ENCODE measurements around the gene MAX. TPM values are rescaled to one million over a fixed set of nuclear protein-coding genes. Genes with fewer than 3 reads are reported as not detected.
A peak's percentile ranks its signal among the peaks of the same experiment; 100 is the strongest.
"Not testable (repeated sequence)": the region's sequence is repeated elsewhere in the genome, so short reads cannot be mapped to it uniquely, and the experiment has no call there.

The MAX gene
- total and polyA plus RNA-seq, 2 donors from 2014 or later, result 48.9 to 89.4 TPM

GRCh38 chr14:65096323-65097089 lies 5.8 kb downstream of the MAX start:
- TF ChIP-seq CTCF (IDR thresholded peaks at IDR 0.05; ENCODE audit: borderline replicate concordance, extremely low read depth, insufficient read depth), result no peak
- peaks cover 3 to 22% (median 16%) of the 10 kb centered on the region in 3 donors for H3K36me3 ChIP-seq (ENCODE audit: control insufficient read depth in 2 of 3, insufficient read depth in 3 of 3, low read length in 3 of 3)
- FAIRE-seq, result no peak
- no peak overlapping the region for H3K4me3 ChIP-seq (ENCODE audit: low read length in 3 of 3)
- no peaks in the 10 kb centered on the region for H3K27me3 ChIP-seq (ENCODE audit: control insufficient read depth, insufficient read depth, low read length)
- peaks cover 0 to 13% (median 12%) of the 10 kb centered on the region in 3 donors for H3K4me1 ChIP-seq (ENCODE audit: control insufficient read depth in 2 of 3, insufficient read depth in 2 of 3, low read depth in 1 of 3, low read length in 3 of 3)
- no peaks in the 10 kb centered on the region for H3K9me3 ChIP-seq (ENCODE audit: control insufficient read depth in 2 of 3, insufficient read depth in 1 of 3, low read length in 3 of 3)
- intact Hi-C loops (cut with DNase I), result no loop called here
- H3K27ac ChIP-seq (ENCODE audit: low read depth in 2 of 2, low read length in 2 of 2), result no peak overlapping the region
- no peak for DNase-seq
- H3K9ac ChIP-seq (ENCODE audit: low read length in 3 of 3), result no peak overlapping the region

- TF ChIP-seq CTCF (IDR thresholded peaks at IDR 0.05; ENCODE audit: borderline replicate concordance, extremely low read depth, insufficient read depth), result no peak
- H3K27me3 ChIP-seq (ENCODE audit: control insufficient read depth, insufficient read depth, low read length), result no peaks in the 10 kb centered on the region
- H3K4me1 ChIP-seq (ENCODE audit: control insufficient read depth in 2 of 3, insufficient read depth in 2 of 3, low read depth in 1 of 3, low read length in 3 of 3), result peaks cover 0 to 12% (median 8%) of the 10 kb centered on the region in 3 donors
- no peak overlapping the region for H3K27ac ChIP-seq (ENCODE audit: low read depth in 2 of 2, low read length in 2 of 2)
- intact Hi-C loops (cut with DNase I), result no loop called here
- H3K9ac ChIP-seq (ENCODE audit: low read length in 3 of 3), result no peak overlapping the region
- DNase-seq (peak in 3 of 5 donors; percentile 15 to 81 (median 48)), FAIRE-seq (no peak)
- H3K36me3 ChIP-seq (ENCODE audit: control insufficient read depth in 2 of 3, insufficient read depth in 3 of 3, low read length in 3 of 3), result peaks cover 3 to 30% (median 19%) of the 10 kb centered on the region in 3 donors
- H3K9me3 ChIP-seq (ENCODE audit: control insufficient read depth in 2 of 3, insufficient read depth in 1 of 3, low read length in 3 of 3), result no peaks in the 10 kb centered on the region
- peak overlapping the region in 1 of 3 donors; percentile 14 for H3K4me3 ChIP-seq (ENCODE audit: low read length in 3 of 3)
These were observed 6.6 kb downstream of the MAX start for GRCh38 chr14:65095633-65096205.

- no peak overlapping the region for H3K9ac ChIP-seq (ENCODE audit: low read length in 3 of 3)
- peaks cover 0 to 8% (median 8%) of the 10 kb centered on the region in 3 donors for H3K4me1 ChIP-seq (ENCODE audit: control insufficient read depth in 2 of 3, insufficient read depth in 2 of 3, low read depth in 1 of 3, low read length in 3 of 3)
- TF ChIP-seq CTCF (IDR thresholded peaks at IDR 0.05; ENCODE audit: borderline replicate concordance, extremely low read depth, insufficient read depth), result no peak
- H3K27me3 ChIP-seq (ENCODE audit: control insufficient read depth, insufficient read depth, low read length), result no peaks in the 10 kb centered on the region
- no peak overlapping the region for H3K27ac ChIP-seq (ENCODE audit: low read depth in 2 of 2, low read length in 2 of 2)
- H3K9me3 ChIP-seq (ENCODE audit: control insufficient read depth in 2 of 3, insufficient read depth in 1 of 3, low read length in 3 of 3), result no peaks in the 10 kb centered on the region
- intact Hi-C loops (cut with DNase I), result no loop called here
- H3K36me3 ChIP-seq (ENCODE audit: control insufficient read depth in 2 of 3, insufficient read depth in 3 of 3, low read length in 3 of 3), result peaks cover 11 to 54% (median 24%) of the 10 kb centered on the region in 3 donors
- H3K4me3 ChIP-seq (ENCODE audit: low read length in 3 of 3), result no peak overlapping the region
- FAIRE-seq, result no peak
- DNase-seq, result no peak
These were observed 10.0 kb downstream of the MAX start for GRCh38 chr14:65092349-65092748.

GRCh38 chr14:65087835-65088234 lies 14.5 kb downstream of the MAX start:
- DNase-seq; H3K27ac ChIP-seq (ENCODE audit: low read depth in 2 of 2, low read length in 2 of 2); intact Hi-C loops (cut with DNase I); H3K9me3 ChIP-seq (ENCODE audit: control insufficient read depth in 2 of 3, insufficient read depth in 1 of 3, low read length in 3 of 3); H3K27me3 ChIP-seq (ENCODE audit: control insufficient read depth, insufficient read depth, low read length); FAIRE-seq; H3K9ac ChIP-seq (ENCODE audit: low read length in 3 of 3); H3K4me1 ChIP-seq (ENCODE audit: control insufficient read depth in 2 of 3, insufficient read depth in 2 of 3, low read depth in 1 of 3, low read length in 3 of 3); H3K4me3 ChIP-seq (ENCODE audit: low read length in 3 of 3): not testable (repeated sequence)
- H3K36me3 ChIP-seq (ENCODE audit: control insufficient read depth in 2 of 3, insufficient read depth in 3 of 3, low read length in 3 of 3), result peaks cover 8 to 46% (median 20%) of the 10 kb centered on the region in 3 donors

- H3K27ac ChIP-seq (ENCODE audit: low read depth in 2 of 2, low read length in 2 of 2); H3K4me3 ChIP-seq (ENCODE audit: low read length in 3 of 3); DNase-seq; H3K9ac ChIP-seq (ENCODE audit: low read length in 3 of 3); H3K9me3 ChIP-seq (ENCODE audit: control insufficient read depth in 2 of 3, insufficient read depth in 1 of 3, low read length in 3 of 3); H3K27me3 ChIP-seq (ENCODE audit: control insufficient read depth, insufficient read depth, low read length); intact Hi-C loops (cut with DNase I); H3K4me1 ChIP-seq (ENCODE audit: control insufficient read depth in 2 of 3, insufficient read depth in 2 of 3, low read depth in 1 of 3, low read length in 3 of 3); FAIRE-seq: not testable (repeated sequence)
- peaks cover 8 to 38% (median 13%) of the 10 kb centered on the region in 3 donors for H3K36me3 ChIP-seq (ENCODE audit: control insufficient read depth in 2 of 3, insufficient read depth in 3 of 3, low read length in 3 of 3)
These were observed 15.6 kb downstream of the MAX start for GRCh38 chr14:65086686-65087085.

Data from kidney (tissue), 14 donors.